GM12878 (cell line): Measurements from ENCODE around the gene MAB21L4.

Experiments used
- CEBPZ ChIP-seq: fragments of 150-350 bp; IDR thresholded peaks from 2 replicates; pipeline ENCODE4 v1.6.1; 2016; ENCODE audit warnings: low read depth, low read length
- CREM ChIP-seq: IDR thresholded peaks from 2 replicates; pipeline ENCODE4 v1.6.1; 2014; ENCODE audit warnings: antibody characterized with exemption, low read depth
- CTCF ChIP-seq, 3 experiments: IDR thresholded peaks in 2 of 3; conservative IDR thresholded peaks in 1 of 3; 2 replicates each; pipeline ENCODE4 v1.5.1; 2011; ENCODE audit warnings: low read depth in 3 of 3, low read length in 3 of 3, mild to moderate bottlenecking in 3 of 3, control low read depth in 2 of 3, moderate library complexity in 2 of 3, inconsistent platforms in 1 of 3, mixed read lengths in 1 of 3; ENCODE audit not compliant: control insufficient read depth in 2 of 3, insufficient read depth in 1 of 3; ENCODE audit errors: extremely low read depth in 1 of 3
- MXI1 ChIP-seq: fragments of 150-350 bp; IDR thresholded peaks from 2 replicates; pipeline ENCODE4 v1.6.1; 2011; ENCODE audit warnings: low read depth, mild to moderate bottlenecking, inconsistent platforms, low read length, improper control_type of control experiment
- PAX5 ChIP-seq: IDR thresholded peaks from 2 replicates; pipeline ENCODE4 v1.6.1; 2011; ENCODE audit warnings: low read depth, low read length, borderline replicate concordance
- PBX3 ChIP-seq: IDR thresholded peaks from 2 replicates; pipeline ENCODE4 v1.6.1; 2011; ENCODE audit warnings: mild to moderate bottlenecking, low read depth, low read length, moderate library complexity; ENCODE audit not compliant: insufficient replicate concordance
- PML ChIP-seq: IDR thresholded peaks from 2 replicates; pipeline ENCODE4 v1.6.1; 2012; ENCODE audit warnings: low read length, inconsistent platforms
- POLR2A ChIP-seq: IDR thresholded peaks from 2 replicates; pipeline ENCODE4 v1.6.1; 2011; ENCODE audit warnings: low read depth, mild to moderate bottlenecking, low read length
- TCF7 ChIP-seq: IDR thresholded peaks from 2 replicates; pipeline ENCODE4 v1.6.1; 2014; ENCODE audit warnings: antibody characterized with exemption, borderline replicate concordance
- ZNF592 ChIP-seq: fragments of 450-650 bp; IDR thresholded peaks from 2 replicates; pipeline ENCODE4 v1.6.1; 2017; ENCODE audit warnings: mild to moderate bottlenecking, moderate library complexity

GRCh38 chr2:240837621-240838020 is 58.3 kb downstream of the MAB21L4 start:
- no peak for TF ChIP-seq PBX3
- no peak for TF ChIP-seq POLR2A
- no peak for TF ChIP-seq MXI1
- no peak for TF ChIP-seq TCF7
- TF ChIP-seq PML = no peak
- no peak for TF ChIP-seq CREM
- TF ChIP-seq PAX5 = no peak
- no peak for TF ChIP-seq ZNF592
- no peak for TF ChIP-seq CTCF (IDR thresholded peaks at IDR 0.05 in 2 of 3, conservative IDR thresholded peaks at IDR 0.05 in 1 of 3; ENCODE audit: control insufficient read depth in 2 of 3, extremely low read depth in 1 of 3, insufficient read depth in 1 of 3, low read depth in 3 of 3, low read length in 3 of 3)
- no peak for TF ChIP-seq CEBPZ
